Endothelial cell (in vitro differentiated cells): ENCODE data around the gene SMIM14. TPM values are rescaled to one million over a fixed set of nuclear protein-coding genes. Genes with fewer than 3 reads are reported as not detected.

ENCODE experiments used
- DNase-seq: peaks from one replicate; pipeline ENCODE4 v3.0.0; 2021; ENCODE audit warnings: low spot score
- H3K27ac Mint-ChIP-seq: one replicate; pipeline ENCODE4 v1.8.0; 2021; ENCODE audit warnings: mixed read lengths, inconsistent platforms; ENCODE audit not compliant: unreplicated experiment
- H3K27me3 Mint-ChIP-seq: one replicate; pipeline ENCODE4 v1.8.0; 2021; ENCODE audit warnings: mild to moderate bottlenecking, moderate library complexity, mixed read lengths, inconsistent platforms; ENCODE audit not compliant: unreplicated experiment
- H3K36me3 Mint-ChIP-seq: one replicate; pipeline ENCODE4 v1.8.0; 2021; ENCODE audit warnings: mild to moderate bottlenecking, low read depth, mixed read lengths, inconsistent platforms; ENCODE audit not compliant: unreplicated experiment
- H3K4me1 Mint-ChIP-seq: one replicate; pipeline ENCODE4 v1.8.0; 2021; ENCODE audit warnings: mild to moderate bottlenecking, mixed read lengths, inconsistent platforms; ENCODE audit not compliant: unreplicated experiment
- H3K4me3 Mint-ChIP-seq: one replicate; pipeline ENCODE4 v1.8.0; 2021; ENCODE audit warnings: mild to moderate bottlenecking, mixed read lengths, inconsistent platforms; ENCODE audit not compliant: unreplicated experiment
- H3K9me3 Mint-ChIP-seq: one replicate; pipeline ENCODE4 v1.8.0; 2021; ENCODE audit warnings: mixed read lengths, inconsistent platforms; ENCODE audit not compliant: unreplicated experiment
- CTCF ChIP-seq: fragments of 200-600 bp; sonication (generic); IDR thresholded peaks from one replicate; pipeline ENCODE4 v1.5.0; 2021; ENCODE audit warnings: antibody characterized with exemption; ENCODE audit not compliant: unreplicated experiment
- total RNA-seq: library from RNA; stranded (reverse); fragmentation: NEBNext Ultra II Directional; extraction: Animal tissue kit (Norgen Biotek cat#: 25700); gene quantifications from one replicate; pipeline ENCODE4 v1.2.1, GENCODE V29; 2021; ENCODE audit not compliant: unreplicated experiment

The SMIM14 gene
- total RNA-seq, 1 donor from 2014 or later, result 19.4 TPM

GRCh38 chr4:39497909-39498726, 140.5 kb downstream of the SMIM14 start:
- TF ChIP-seq CTCF, result no peak
- Mint-ChIP-seq H3K4me3 (no peak overlapping the region), H3K27ac (no peak overlapping the region), H3K36me3 (peaks cover 14% of the 10 kb centered on the region), H3K9me3 (no peaks in the 10 kb centered on the region), H3K4me1 (no peaks in the 10 kb centered on the region), H3K27me3 (no peaks in the 10 kb centered on the region)
- DNase-seq, result no peak

Other genes with a start within 250 kb of the SMIM14 start
- gene KLB, start 231.9 kb downstream of the SMIM14 start, total RNA-seq, result not detected
- 1,562 TPM for gene RPL9, start 179.9 kb downstream of the SMIM14 start, total RNA-seq
- gene LIAS, start 179.8 kb downstream of the SMIM14 start, total RNA-seq, result 9.8 TPM
- gene UGDH, start 111.4 kb downstream of the SMIM14 start, total RNA-seq, result 93.9 TPM
- 102 TPM for gene UBE2K, start 59.3 kb upstream of the SMIM14 start, total RNA-seq